ENCODE data around the gene ANKRD11.

DNA sequence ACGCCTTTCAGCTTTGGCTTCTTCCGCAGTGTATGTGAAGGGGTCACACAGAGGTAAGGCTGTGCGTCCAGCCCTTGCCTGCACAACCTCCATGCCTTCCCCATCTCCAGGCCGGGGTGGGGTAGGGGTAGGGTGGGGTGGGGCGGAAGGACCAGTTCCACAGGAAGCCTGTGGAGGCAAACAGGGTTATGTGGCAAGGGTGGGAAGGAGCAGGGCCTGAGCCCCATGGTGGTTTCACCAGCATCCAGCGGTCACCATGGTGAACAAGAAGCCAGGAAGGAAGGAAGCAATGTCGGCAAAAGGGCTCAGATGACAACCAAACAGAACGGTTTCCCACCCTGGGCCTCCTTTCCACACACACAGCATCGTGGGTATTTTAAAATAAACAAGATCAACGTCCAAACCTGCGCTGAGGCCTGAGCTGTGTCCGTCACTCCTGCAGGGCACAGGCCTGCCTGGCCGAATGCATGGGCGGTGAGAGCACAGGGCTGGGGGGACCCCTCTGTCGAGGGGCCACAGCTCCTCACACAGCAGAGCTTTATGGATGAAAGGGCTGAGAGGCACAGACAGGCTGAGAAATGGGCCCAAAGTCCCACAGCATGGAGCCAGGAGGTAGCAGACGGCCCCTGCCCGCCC, 192.3 kb downstream of the ANKRD11 start:
- TF ChIP-seq CTCF (IDR thresholded peaks at IDR 0.05; ENCODE audit: low read length) (no peak), EZH2 (optimal IDR thresholded peaks at IDR 0.05; ENCODE audit: low read depth, low read length) (no peak), EZH2phosphoT487 (IDR thresholded peaks at IDR 0.05; ENCODE audit: low read length) (no peak)

All from MM.1S (cell line).